Measurements from ENCODE around the gene NGB.

NGB gene

DNA sequence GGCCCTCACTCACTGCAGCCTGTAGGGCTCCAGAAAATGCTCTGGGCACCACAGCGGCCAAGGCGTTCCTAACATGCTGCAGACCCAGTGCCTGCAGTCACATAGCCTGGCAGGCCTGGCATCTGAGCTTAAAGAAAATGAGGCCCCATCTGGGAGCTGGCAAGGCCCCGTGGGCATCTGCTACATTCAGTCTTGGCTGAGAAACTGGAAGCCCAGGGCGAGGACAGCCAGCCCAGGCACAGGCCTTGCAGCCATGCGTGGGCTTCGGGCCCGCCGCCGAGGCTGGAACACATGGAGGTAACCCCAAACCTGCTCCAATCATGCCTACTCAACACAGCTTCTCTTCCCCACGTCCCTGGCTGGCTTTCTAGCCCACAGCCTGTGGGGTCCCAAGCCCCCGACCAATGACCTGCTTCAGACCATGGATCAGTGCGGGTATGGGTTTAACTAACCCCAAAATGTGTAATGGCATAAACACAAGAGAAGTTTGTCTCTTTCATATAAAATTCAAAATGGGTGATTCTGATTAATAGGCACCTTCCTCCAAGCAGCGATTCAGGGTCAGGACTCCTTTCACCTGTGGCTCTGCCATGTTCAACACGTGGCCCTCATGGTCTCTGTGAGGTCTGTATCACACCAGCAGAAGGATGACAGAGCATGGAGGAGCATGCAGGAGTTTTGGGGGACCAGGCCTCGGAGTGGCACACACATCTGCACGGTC lies 6.4 kb downstream of the NGB start:
- DNase-seq (ENCODE audit: low spot score): no peak

DNA sequence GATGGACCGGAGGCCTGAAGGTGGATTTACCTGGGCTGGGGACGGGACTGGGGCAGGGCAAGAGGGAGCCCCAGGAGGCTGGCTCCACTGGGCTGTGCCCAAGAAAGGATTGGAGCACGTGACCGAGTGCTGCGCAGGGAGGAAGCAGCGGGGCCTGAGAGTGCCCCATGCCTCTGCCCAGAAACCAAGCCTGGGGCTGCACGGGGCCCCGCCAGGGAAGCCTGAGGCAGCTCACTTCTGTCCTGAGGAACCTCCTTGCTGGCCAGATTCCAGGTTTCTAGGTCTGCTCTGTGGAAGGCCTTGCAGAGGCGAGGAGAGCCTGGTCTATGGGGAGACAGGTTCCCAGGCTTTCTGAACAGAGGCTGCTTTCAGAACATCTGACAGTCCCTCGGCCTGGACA lies 10.4 kb downstream of the NGB start:
- DNase-seq (ENCODE audit: low spot score): no peak

DNA sequence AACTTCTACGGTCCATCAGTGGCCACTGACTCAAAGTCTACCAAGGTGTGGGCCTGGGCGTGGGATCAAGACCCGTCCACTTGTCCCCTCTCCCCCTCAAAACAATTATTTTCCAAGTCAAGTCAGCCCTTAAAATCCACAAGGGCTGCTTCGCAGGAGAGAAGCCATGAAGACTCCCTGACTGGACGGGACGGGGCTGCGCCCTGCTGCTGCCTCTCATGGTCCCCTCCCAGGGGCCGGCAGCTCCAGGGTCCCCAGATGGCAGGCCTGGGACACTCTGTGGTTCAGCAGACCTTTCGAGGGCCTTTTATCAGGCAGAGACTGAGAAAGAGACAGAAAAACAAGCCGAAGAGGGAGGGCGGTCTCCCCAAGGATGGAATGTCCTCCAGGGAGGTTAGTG lies 10.8 kb downstream of the NGB start:
- no peak for DNase-seq (ENCODE audit: low spot score)

GRCh38 chr14:77259025-77259715 lies 11.8 kb downstream of the NGB start:
- DNase-seq (ENCODE audit: low spot score): no peak

DNA sequence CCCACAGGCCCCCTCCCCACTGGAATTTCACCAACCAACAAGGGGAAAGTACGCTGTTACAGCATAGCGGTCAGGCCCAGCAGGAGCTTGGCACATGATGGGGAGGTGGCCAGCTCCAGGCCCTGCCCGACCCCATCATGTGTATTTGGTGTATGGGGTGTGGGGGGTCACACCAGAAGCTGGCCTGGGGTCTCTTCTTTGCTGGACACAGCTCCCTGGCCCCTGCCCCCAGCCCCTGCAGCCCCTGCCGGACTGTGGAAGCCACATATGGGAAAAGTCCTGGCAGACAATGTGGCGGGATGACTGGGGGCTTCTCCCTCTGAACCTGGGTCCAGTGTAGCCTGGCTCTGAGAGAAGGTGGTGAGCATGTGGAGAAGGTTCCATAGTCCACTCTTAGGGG lies 12.4 kb downstream of the NGB start:
- no peak for DNase-seq (ENCODE audit: low spot score)

GRCh38 chr14:77257700-77258099 lies 13.3 kb downstream of the NGB start:
- no peak for DNase-seq (ENCODE audit: low spot score)

- no peak for DNase-seq (ENCODE audit: low spot score)
Measured at GRCh38 chr14:77256694-77257093, 14.3 kb downstream of the NGB start.

GRCh38 chr14:77253333-77254190 lies 17.4 kb downstream of the NGB start:
- DNase-seq (ENCODE audit: low spot score): no peak

GRCh38 chr14:77251870-77252269 lies 19.1 kb downstream of the NGB start:
- no peak for DNase-seq (ENCODE audit: low spot score)

DNA sequence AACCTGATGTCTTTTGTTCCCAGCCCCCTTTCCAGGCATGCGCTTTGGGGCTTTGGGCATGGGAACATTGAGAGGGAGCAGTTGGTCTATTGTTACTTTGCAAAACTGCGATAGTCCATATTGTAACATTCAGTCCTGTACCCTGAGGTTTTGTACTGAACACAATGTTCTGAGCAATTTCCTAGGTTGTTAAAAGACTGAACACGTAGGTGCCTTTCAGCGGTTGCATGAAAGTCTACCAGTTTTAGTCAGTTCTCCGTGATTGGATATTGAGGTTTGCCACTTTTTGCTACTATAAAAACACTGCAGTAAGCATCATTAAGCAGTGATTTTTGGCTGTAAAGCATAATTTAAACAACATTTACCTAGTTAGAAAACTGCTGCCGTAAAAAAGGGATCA lies 20.1 kb downstream of the NGB start:
- DNase-seq (ENCODE audit: low spot score): no peak

DNA sequence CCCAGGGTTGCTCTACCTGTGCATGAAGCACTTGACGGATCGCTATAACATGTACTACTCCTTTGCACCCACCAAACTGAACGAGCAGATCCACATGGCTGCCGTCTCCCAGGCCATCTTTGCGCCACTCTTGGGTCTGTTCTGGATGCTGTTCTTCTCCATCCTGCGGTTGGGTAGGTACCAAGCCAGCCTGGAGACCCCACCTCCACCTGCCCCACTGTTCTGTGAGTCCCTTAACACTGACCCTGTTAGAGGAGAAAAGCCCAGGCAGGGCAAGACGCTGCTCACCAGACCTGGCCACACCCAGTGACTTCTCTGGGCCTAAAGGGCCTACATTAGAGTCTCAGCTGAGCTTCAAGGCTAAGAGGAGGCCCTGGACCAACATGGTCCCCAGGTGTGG lies 21.7 kb downstream of the NGB start:
- DNase-seq (ENCODE audit: low spot score): no peak

GRCh38 chr14:77248666-77249065 lies 22.3 kb downstream of the NGB start:
- no peak for DNase-seq (ENCODE audit: low spot score)

DNA sequence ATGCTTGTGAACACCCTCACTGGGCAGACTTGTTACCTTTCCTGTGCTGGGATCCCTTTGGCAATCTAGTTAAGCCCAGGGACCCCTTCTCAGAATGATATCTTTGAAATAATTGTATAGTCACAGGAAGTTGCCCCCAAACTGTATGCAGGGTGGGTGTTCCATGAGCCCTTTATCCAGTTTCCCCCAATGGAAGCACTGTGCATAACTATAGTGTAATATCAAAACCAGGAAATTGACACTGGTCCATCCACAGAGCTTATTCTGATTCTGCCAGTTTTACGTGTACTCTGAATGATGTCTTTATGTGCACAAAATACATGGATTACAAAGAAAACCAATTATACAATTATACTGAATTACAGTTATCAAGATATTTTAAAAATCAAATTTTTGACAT lies 24.2 kb downstream of the NGB start:
- no peak for DNase-seq (ENCODE audit: low spot score)

DNA sequence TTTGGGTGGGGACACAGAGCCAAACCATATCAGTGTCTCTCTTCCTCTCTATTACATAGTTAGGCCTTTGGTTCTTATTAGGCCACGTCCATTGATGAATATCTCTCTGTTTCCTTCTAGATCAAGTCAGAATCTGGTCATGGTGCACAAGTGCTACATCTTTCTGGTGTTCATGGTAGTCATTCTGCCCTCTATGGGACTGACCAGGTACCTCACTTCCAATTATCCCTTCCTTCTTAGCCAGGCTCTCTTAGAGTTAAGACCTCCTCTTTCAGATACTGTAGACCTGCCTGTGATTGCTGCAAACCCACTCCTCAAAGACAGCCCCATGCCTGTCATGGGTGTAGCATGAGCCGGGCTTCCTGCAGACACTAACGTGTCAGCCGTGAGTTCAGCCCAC lies 25.2 kb downstream of the NGB start:
- DNase-seq (ENCODE audit: low spot score): no peak

GRCh38 chr14:77243853-77244252 lies 27.2 kb downstream of the NGB start:
- no peak for DNase-seq (ENCODE audit: low spot score)

DNA sequence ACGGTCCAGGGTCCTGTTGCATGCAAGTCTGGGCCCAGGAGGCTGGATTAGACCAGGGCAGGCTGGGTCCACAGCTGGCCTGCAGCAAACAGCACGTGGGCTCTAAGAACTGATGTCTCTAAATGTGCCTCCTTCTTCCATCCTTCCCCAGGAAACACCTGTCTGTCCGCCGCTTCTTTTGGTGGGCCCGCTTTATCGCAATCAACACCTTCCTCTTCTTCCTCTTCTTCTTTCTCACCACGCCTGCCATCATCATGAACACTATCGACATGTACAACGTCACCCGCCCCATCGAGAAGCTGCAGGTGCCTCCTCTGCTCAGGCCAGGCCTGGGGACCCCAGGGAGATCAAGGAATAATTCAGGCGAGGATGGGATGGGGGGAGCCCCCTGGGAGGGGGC lies 28.3 kb downstream of the NGB start:
- no peak for DNase-seq (ENCODE audit: low spot score)

DNA sequence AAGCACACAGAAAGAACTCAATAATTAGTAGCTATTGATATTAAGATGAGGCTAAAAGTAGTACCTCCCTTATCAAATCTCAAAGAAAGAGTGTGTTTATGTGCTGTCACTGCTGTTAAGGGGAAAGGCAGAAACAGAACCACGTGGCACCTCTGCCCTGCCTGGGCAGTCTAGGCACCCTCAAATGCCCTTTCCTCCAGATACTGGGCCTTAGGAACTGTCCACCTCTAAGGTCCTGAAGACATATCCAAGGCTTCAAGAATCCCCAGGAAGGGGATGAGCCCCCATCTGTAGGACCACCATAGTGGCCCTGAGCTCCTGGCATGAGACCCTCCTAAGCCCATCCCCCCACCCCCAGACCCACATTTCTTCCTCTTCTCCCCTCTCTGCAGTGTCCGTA lies 29.1 kb downstream of the NGB start:
- no peak for DNase-seq (ENCODE audit: low spot score)

- DNase-seq (ENCODE audit: low spot score): no peak
Measured at GRCh38 chr14:77240336-77240915, 30.6 kb downstream of the NGB start.

DNA sequence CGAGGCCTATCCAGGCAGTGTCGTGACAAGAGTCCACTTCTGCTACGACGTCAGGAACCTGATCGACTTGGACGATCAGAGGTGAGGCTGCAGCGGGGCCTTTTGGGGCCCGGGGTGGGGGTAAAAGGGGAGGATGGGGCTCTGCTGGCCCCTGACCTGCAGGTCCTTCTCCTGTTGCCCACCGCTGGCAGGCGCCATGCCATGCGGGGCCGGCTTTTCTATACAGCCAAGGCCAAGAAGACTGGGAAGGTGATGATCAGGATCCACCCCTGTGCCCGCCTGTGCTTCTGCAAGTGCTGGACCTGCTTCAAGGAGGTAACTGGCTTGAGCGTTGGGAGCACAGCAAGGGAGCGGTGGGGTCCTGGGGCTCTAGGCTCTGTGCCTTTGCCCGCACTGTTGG lies 31.6 kb downstream of the NGB start:
- no peak for DNase-seq (ENCODE audit: low spot score)

DNA sequence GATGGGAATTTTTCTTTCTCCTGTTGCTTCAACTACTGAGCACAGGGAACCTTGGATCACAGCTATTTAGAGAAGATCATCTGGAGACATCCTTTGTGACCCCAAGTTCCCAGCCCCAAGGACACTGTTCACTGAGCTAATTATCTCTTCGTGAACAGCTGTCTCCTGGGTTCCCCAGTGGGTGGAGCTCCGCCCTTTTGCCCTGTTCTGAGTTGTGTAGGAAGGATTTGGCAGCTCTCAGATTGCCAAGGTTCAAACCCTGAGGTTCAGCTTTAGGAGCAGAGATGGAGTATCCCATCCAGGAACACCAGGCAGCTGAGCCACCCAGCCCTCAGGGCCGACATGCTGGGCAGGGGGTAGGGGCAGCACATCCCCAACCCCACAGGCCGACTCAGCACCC lies 32.0 kb downstream of the NGB start:
- no peak for DNase-seq (ENCODE audit: low spot score)

DNA sequence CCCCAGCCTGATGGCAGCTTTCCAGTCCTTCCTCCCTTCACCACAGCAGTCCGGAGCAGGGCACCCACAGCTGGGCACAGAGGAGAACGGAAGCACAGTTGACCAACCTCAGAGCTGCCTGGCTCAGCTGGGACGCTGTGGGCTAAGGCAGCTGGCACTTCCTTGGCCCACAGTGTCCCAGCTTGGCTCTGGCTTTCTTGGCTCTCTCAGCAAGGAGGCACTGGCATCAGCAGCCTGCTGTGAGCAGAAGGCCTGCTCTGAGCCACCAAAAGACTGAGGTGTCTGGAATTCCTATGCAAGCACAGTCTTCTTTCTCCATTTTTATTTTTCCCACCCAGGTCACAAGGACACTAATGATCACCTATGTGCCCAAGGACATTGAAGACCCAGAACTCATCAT lies 32.6 kb downstream of the NGB start:
- DNase-seq (ENCODE audit: low spot score): no peak

- no peak for DNase-seq (ENCODE audit: low spot score)
Measured at GRCh38 chr14:77236814-77237213, 34.2 kb downstream of the NGB start.

DNA sequence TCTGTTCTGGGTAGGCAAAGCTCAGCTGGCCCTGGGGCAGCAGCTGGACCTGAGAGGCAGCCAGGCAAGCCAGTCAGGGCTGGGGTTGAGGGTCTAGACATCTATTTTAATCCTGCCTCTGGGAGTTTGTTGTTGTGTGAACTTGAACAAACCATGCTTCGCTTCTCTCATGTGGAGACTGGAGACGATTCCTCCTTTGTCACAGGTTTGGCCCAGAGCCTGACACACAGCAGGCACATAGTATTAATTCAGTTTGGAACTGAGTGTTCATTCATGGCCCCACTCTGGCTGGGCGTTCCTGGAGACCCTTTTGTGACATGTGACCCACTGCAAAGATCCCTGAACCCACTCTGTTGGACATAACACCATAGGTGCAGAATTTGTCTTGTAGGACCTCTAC lies 39.3 kb downstream of the NGB start:
- DNase-seq (ENCODE audit: low spot score): no peak
